ENCODE measurements around the gene GATM.

The GATM gene, protein sequence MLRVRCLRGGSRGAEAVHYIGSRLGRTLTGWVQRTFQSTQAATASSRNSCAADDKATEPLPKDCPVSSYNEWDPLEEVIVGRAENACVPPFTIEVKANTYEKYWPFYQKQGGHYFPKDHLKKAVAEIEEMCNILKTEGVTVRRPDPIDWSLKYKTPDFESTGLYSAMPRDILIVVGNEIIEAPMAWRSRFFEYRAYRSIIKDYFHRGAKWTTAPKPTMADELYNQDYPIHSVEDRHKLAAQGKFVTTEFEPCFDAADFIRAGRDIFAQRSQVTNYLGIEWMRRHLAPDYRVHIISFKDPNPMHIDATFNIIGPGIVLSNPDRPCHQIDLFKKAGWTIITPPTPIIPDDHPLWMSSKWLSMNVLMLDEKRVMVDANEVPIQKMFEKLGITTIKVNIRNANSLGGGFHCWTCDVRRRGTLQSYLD

DNA sequence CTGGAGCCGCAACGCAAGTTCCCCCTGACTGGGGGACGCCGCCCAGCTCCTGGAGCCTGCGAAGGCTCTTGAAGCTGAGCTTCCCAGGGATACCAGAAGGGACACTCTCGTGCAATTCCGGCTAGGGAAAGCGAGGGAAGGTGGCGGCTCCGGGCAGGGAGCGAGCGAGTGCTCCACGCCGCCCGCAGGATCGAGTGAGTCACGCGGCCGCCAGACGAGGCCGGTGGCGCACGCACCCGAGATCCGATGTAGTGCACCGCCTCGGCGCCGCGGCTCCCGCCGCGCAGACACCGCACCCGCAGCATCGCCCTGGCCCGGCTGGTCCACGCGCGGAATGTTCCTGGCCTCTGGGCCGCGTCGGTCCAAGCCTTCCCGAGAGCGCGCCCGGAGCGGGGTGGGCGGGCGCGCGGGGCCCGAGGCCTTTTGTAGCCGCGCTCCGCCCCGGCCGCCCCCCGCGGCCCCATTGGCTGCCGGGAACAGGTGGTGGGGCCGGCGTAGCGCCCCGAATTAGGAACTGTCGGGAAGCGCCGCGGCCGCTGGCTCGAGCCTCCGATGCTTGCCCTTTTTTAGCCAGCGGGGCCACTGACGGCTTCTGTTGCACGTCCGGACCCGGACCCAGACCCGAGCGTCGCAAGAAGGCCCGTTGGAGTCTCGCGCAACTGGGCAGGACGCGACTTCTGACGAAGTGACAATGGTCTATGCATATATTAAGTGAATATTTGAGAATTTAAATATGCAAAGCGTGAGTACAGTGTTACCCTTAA lies at the start of gene GATM:
TSS of gene GATM (minus strand) at position 396 of the 764 bp plus-strand sequence. CDS start at position 305, 91 bp downstream.
- DNase-seq (ENCODE audit: low read depth): peak; percentile 30

DNA sequence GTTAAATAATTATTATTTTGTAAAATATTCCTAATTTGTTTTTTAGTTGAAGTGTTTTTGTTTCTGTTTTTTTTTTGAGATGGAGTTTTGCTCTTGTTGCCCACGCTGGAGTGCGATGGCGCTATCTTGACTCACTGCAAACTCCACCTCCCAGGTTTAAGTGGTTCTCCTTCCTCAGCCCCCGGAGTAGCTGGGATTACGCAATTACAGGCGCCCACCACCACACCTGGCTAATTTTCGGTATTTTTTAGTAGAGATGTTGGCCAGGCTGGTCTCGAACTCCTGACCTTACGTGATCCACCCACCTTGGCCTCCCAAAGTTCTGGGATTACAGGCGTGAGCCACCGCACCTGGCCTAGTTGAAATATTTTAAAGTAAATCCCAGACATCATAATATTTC lies 48.7 kb upstream of the GATM start:
- DNase-seq (ENCODE audit: low read depth): no peak

DNA sequence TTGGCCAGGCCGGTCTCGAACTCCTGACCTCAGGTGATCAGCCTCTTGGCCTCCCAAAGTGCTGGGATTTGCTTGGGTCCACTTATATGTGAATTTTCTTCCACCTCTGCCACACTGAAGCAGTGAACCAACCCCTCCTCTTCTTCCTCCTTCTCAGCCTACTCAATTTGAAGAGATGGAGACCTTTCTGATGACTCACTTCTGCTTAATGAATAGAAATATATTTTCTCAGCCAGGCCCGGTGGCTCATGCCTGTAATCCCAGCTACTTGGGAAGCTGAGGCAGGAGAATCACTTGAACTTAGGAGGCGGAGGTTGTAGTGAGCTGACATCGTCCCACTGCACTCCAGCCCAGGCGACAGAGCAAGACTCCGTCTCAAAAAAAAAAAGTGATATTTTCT lies 46.8 kb upstream of the GATM start:
- no peak for DNase-seq (ENCODE audit: low read depth)

DNA sequence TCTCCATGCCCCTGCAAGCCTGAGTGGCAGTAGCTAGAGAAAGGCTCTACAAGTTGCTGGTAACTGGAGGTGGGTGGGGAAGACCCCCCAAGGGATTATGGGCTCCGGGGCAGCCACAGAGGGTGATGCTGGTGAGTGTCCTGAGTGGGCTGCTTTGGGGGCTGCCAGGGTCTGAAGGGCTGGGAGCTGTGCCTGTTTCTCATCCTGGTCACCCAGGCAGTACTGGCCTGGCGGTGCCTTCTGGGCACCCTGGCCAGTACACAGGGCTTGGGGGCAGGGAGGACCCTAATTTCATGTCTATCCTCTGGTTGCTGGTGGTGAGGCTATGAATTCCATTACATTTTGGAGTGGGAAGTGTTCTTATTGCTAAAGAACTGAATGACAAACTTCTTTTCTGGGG lies 46.1 kb upstream of the GATM start:
- DNase-seq (ENCODE audit: low read depth): no peak

DNA sequence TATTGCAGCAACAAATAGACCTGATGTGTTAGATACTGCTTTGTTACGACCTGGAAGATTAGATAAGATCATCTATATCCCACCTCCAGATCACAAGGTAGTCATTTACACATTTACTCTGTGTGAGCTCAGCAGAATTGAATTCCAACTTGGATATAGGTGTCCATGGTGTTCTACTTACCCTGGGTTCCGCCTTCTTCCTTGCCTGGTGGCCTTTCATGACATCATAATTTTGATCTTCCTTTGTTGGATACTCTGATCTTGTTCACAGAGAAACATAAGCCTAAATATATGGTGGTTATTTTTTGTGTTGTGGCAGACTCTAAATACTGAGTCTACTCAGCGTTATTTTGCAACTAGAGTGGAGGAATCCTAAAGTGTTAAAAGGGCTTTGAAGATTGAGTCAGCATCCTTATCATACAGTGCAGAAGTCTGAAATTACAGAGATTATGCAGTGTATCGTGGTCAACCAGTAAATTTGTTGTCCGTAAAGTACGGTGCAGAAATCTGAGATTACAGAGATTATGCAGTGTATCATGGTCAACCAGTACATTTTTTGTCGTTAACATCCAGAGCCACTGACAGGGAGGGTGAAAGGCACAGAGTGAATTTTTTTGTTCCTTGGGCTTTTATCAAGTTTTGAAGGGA lies 39.1 kb upstream of the GATM start:
- no peak for DNase-seq (ENCODE audit: low read depth)

DNA sequence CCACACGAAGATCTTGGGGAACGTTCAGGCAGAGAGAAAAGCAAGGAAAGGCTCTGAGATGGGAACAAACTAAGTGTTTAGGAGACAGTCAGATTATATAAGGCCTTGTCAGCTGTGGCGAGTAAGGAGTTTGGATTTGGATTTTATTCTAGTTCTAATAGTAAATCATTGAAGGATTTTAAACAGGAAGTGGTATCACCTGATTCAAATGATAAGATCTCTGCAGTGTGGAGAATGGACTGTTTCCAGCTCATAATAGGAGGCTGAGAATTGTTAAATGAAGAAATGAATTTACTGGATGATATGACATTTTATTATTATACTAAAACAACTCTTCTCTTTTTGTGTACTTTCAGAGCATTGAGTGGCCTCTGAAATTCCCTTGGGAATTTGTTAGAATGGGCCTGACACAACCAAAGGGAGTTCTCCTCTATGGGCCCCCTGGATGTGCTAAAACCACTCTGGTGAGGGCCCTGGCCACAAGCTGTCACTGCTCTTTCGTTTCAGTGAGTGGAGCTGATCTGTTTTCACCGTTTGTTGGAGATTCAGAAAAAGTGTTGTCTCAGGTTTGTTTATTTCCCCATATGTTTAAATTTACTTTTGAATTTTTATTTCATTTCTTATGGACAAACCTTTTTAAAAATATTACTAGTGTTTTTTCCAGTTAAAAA lies 36.0 kb upstream of the GATM start:
- no peak for DNase-seq (ENCODE audit: low read depth)

DNA sequence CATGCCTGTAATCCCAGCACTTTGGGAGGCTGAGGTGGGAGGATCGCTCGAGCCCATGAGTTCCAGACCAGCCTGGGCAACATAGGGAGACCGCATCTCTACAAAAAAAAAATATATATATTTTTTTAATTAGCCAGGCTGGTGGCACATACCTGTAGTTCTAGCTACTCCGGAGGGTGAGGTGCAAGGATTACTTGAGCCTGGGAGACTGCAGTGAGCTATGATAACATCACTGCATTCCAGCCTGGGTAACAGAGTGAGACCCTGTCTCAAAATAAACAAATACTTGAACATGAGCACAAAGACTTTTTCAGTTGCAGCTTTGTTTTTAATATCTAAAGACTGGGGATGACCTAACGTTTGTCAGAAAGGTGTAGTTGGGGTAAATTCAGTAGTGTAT lies 31.3 kb upstream of the GATM start:
- no peak for DNase-seq (ENCODE audit: low read depth)

DNA sequence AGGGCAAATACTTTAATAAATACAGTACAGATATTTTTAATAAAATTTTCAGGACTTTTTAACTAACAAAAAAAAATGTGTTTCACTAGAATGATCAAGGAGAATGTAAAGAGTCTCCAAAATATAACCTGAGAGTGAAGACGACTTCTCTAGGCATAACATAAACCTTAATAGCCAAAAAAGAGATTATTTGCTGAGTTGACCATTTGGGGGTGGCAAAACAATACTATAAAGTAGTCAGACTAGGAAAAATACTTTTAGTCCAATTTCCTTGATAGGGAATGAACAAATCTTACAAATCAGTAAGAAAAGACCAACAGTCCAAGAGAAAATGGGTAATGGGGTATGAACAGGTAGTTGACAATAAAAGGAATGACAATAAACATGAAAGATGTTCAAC lies 29.4 kb upstream of the GATM start:
- no peak for DNase-seq (ENCODE audit: low read depth)

DNA sequence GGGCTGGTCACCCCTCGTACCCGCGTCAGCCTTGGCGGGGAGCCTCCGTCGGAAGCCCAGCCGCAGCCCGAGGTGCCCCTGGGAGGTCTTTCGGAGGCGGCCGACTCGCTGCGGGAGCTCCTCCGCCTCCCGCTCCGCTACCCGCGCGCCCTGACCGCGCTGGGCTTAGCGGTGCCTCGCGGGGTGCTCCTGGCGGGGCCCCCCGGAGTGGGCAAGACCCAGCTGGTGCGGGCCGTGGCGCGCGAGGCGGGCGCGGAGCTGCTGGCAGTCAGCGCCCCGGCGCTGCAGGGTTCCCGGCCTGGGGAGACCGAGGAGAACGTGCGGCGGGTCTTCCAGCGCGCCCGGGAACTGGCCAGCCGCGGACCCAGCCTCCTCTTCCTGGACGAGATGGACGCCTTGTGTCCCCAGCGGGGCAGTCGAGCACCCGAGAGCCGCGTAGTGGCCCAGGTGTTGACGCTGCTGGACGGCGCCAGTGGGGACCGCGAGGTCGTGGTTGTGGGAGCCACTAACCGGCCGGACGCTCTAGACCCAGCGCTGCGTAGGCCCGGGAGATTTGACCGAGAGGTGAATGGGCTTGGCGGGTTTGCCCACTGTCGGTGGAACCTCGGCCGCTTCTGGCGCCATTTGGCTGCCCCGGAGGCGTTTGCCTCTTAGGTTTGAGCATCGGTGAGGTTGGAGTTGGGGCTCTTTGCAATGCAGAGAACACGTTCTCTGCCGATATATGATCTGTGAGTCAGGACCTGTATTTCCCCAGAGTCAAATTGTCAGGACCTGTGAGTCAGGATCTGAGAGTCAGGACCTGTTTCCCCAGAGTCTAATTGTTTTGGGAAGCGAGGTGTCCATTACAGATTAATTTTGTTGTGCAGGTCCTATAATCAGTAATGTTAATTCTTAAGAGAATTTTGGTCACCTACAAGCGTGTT lies 24.9 kb upstream of the GATM start:
- peak; percentile 13 for DNase-seq (ENCODE audit: low read depth)

DNA sequence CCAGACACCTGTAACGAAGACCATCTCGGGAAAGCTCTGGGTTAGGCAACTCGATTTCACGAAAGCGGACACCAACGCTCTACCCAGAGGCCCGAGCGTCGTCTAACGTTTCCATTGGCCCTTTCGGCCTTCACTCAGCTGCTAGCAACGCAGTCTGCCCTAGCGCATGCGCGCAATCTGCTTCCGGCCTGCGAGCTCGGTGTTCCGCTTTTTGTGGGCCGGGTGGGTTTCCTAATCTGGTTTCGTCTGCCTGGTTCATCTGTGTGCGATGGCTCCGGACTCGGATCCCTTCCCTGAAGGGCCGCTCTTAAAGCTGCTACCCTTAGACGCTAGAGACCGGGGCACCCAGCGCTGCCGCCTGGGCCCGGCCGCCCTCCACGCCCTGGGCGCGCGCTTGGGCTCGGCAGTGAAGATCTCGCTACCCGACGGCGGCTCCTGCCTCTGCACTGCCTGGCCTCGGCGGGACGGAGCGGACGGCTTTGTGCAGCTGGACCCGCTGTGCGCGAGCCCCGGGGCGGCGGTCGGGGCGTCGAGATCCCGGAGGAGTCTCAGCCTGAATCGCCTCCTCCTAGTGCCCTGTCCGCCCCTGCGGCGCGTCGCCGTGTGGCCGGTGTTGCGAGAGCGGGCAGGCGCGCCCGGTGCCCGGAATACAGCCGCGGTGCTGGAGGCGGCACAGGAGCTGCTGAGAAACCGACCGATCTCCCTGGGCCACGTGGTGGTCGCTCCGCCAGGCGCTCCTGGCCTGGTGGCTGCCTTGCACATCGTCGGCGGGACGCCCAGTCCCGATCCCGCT lies 24.0 kb upstream of the GATM start:
- DNase-seq (ENCODE audit: low read depth): peak; percentile 94

DNA sequence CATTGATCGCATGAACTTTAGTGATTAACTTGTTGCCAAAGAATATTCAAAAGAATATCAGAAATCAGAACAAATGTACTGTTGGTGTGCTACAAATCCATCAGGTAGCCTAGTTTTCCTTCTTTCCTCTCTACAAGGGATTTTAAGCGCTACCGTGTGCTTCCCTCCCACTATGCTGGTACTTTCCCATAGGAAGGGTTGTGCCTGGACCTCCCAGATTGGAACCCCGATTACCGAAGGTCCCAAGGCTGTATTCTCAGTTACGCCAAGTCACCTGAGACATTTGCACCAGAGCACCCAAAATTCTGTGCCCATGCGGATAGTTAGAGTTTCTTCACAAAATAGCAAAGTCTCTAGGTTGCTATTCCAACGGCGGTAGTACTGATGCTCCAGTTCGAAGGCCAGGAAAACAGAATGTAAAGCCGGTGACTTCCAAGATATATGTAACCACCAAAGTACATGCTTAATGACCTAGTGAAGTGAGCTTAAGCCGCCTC lies 23.4 kb upstream of the GATM start:
- DNase-seq (ENCODE audit: low read depth): no peak

DNA sequence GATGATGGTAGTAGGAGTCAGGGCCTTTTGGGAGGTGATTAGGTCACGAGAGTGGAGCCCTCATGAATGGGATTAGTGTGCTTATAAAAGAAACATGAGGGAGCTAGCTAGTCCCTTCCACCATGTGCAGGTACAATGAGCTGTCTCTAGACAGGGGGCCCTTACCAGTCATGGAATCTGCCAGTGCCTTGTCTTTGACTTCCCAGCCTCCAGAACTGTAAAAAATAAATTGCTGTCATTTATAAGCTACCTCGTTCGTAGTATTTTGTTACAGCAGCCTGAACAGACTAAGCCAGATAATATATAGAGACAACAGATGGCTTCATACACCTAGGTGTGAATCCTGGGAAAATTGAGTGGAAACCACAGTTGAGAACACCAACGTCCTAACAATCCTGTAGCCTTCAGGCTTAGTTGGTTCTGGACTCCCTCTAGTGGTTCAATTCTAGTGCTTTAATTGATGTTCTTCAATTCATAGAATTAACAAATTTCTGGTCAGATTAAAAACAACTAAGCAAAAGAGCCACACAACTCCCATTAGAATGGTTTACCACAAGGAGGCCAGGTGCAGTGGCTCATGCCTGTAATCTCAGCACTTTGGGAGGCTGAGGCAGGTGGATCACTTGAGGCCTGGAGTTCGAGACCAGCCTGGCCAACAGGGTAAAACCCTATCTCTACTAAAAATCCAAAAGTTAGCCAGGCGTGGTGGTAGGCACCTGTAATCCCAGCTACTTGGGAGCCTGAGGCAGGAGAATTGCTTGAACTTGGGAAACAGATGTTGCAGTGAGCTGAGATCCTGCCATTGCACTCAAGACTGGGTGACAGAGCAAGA lies 21.3 kb upstream of the GATM start:
- no peak for DNase-seq (ENCODE audit: low read depth)

DNA sequence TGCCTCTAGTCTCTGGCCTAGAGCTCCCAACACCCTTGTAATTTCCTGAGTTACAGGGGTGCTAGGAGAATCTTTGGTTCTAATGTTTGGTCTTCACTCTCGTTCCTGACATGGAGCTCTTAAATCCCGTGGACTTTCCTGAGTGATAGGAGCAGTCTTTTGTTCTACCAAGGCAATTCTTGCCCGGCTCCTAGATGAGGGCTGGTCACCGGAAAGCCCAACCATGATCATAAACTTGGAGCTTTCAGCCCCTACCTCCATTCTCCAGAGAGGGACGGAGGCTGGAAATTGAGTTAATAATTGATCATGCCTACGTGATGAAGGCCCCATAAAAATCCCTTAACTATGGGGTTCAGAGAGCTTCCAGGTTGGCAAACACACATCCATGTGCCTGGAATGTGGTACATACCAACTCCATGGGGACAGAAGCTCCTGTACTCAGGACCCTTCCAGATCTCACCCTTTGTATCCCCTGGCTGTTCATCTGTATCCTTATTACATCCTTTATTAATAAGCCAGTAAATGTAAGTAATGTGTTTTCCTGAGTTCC lies 18.8 kb upstream of the GATM start:
- no peak for DNase-seq (ENCODE audit: low read depth)

DNA sequence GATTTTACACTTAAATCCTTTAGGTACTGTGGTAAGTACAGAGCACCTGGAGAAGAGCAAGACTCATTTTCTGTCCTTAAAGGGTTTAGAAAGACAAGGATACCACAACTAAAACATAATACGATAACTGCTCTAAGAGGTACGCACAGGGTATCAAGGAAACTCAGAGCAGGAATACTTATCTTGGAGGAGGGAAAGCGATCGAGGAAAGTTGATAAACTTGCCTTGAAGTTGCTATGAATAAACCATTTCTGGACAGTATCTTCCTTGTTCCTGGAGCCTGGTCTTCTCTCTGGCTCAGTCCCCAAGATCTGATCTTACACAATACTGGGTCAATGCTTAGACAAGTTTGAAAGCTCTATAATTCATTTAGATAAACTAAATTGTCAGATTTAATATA lies 17.6 kb upstream of the GATM start:
- DNase-seq (ENCODE audit: low read depth): no peak

DNA sequence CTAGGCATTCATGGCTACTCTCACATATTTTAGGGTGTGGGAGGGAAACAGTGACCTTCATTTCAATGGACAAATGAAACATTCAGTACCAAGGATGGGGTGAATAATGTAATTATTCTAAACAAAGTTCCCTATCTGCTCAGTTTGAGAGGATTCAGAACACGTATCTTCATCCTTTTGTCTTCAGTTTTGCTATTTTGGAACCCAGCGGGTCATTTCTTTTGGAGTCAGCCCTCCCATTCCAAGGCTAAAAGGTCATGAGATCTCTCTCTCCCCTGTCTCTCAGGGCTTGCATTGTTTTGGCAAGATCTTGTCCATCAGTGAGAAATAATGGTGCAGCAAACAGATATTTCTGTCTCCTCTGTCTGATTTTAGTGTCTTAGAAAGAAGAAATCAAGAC lies 16.3 kb upstream of the GATM start:
- DNase-seq (ENCODE audit: low read depth): no peak

DNA sequence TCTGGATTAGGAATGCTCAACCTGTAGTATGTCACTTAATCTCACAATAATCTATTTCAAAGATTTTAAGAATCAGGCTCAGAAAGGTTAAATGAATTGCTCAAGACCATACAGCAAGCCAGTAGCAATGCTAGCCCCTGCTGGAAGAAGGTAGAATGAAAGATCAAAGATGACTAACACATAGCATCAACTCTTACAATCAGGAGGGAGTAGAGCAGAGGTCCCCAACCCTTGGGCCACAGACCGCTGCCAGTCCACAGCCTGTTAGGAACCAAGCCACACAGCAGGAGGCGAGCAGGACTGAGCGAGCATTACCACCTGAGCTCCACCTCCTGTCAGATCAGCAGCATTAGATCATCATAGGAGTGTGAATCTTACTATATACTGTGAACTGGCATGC lies 15.5 kb upstream of the GATM start:
- DNase-seq (ENCODE audit: low read depth): no peak

DNA sequence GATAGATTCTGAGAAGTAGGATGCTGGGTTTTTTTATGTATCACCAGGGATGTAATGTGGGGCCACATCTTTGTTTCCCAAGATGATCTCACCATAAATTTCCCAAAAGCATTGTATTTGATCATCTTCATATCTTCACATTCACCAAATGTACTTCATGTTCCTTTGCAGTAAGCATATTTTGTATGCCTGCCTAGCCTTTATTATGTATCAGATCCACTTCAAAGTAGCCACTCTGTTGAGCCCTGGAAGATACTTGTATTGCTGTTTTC lies 14.2 kb upstream of the GATM start:
- no peak for DNase-seq (ENCODE audit: low read depth)

DNA sequence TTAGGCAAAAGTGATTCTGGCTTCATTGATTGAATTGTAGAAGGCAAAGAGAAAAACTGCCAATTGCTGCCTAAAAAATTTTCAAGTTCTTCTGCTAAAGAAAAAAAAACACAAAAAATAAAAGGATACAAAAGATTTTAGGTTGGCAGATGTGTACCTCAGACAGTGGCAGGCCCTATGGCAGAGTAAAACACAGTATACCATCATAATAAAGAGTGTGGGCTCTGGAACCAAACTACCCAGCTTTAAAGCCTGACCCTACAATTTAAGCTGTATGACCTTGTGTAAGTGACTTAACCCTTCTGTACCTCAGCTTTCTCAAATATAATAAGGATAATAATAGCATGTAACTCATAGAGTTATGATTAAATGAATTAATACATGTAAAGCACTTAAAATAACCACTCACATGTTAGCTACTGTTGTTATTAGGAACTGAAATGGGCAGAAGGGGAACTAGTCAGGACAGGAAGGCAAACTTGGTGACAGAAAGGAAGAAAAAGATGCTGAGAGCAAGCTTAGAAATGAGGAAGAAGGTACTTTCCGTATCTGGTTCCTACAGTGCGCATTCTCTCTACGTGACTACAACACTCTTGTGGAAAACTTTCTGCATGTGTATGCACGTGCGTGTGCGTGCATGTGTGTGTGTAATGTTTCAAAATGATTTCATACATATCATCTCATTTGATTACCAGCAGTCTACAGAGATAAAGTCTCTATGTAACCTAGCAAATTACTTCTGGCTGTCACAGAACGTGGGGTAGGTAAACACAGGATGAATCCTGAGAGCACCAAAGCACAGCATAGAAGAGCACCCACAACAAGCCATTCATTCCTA lies 13.6 kb upstream of the GATM start:
- DNase-seq (ENCODE audit: low read depth): no peak
